CD14-positive monocyte (primary cell): ENCODE measurements around the gene PA2G4. TPM values are rescaled to one million over a fixed set of nuclear protein-coding genes. Genes with fewer than 3 reads are reported as not detected.

Experiments
- DNase-seq, 3 donors: peaks; one replicate each; pipeline ENCODE4 v3.0.0-alpha.2; 2011 to 2022
- H2AFZ ChIP-seq: 2 replicates; pipeline ENCODE4 v1.6.0; 2012; ENCODE audit warnings: mild to moderate bottlenecking, low read depth, low read length, inconsistent platforms; ENCODE audit not compliant: insufficient read depth, poor library complexity, severe bottlenecking
- H3K27ac ChIP-seq, 2 donors: 1 replicate in 1 of 2; 2 replicates in 1 of 2; pipeline ENCODE4 v1.5.1; 2012 to 2013; ENCODE audit warnings: low read length in 2 of 2, control low read depth in 1 of 2, inconsistent platforms in 1 of 2, low read depth in 1 of 2, mild to moderate bottlenecking in 1 of 2
- H3K27me3 ChIP-seq, 2 donors: one replicate each; pipeline versions ENCODE4 v1.6.0 to v1.6.1; 2011 to 2013; ENCODE audit warnings: low read length in 2 of 2; ENCODE audit not compliant: control insufficient read depth in 2 of 2, insufficient read depth in 2 of 2
- H3K36me3 ChIP-seq, 2 donors: replicated peaks in 1 of 2; 1 replicate in 1 of 2; 2 replicates in 1 of 2; pipeline versions ENCODE4 v1.5.1 to v1.6.1; 2012 to 2013; ENCODE audit warnings: low read length in 2 of 2, control low read depth in 1 of 2, inconsistent platforms in 1 of 2, mild to moderate bottlenecking in 1 of 2; ENCODE audit not compliant: insufficient read depth in 2 of 2, control insufficient read depth in 1 of 2
- H3K4me1 ChIP-seq, 2 donors: 1 replicate in 1 of 2; 2 replicates in 1 of 2; pipeline versions ENCODE4 v1.5.1 to v1.6.1; 2012 to 2013; ENCODE audit warnings: low read length in 2 of 2, control low read depth in 1 of 2, inconsistent platforms in 1 of 2, mild to moderate bottlenecking in 1 of 2, moderate library complexity in 1 of 2; ENCODE audit not compliant: insufficient read depth in 2 of 2, control insufficient read depth in 1 of 2
- H3K4me2 ChIP-seq: replicated peaks from 2 replicates; pipeline ENCODE3; 2012; ENCODE audit warnings: low read length, moderate library complexity, mild to moderate bottlenecking; ENCODE audit not compliant: poor library complexity, severe bottlenecking; ENCODE audit errors: extremely low read depth
- H3K4me3 ChIP-seq, 3 experiments: fragments of 200-600 bp in 1 of 3; sonication (generic) in 1 of 3; replicated peaks in 1 of 3; 1 replicate in 2 of 3; 2 replicates in 1 of 3; pipeline ENCODE4 v1.5.1; 2011 to 2013; ENCODE audit warnings: low read length in 3 of 3, mild to moderate bottlenecking in 3 of 3, control low read depth in 2 of 3, low read depth in 2 of 3, inconsistent platforms in 1 of 3, moderate library complexity in 1 of 3
- H3K79me2 ChIP-seq: 2 replicates; pipeline ENCODE4 v1.6.0; 2012; ENCODE audit warnings: mild to moderate bottlenecking, control low read depth, inconsistent platforms, low read length, moderate library complexity; ENCODE audit not compliant: insufficient read depth
- H3K9ac ChIP-seq: 2 replicates; pipeline ENCODE4 v1.6.0; 2017; ENCODE audit warnings: low read length, mild to moderate bottlenecking; ENCODE audit not compliant: insufficient read depth, poor library complexity, severe bottlenecking
- H3K9me3 ChIP-seq, 2 donors: replicated peaks in 1 of 2; 1 replicate in 1 of 2; 2 replicates in 1 of 2; pipeline versions ENCODE4 v1.5.1 to v1.6.1; 2012 to 2013; ENCODE audit warnings: low read length in 2 of 2, control low read depth in 1 of 2; ENCODE audit not compliant: control insufficient read depth in 1 of 2, insufficient read depth in 1 of 2
- H4K20me1 ChIP-seq: 2 replicates; pipeline ENCODE4 v1.6.0; 2012; ENCODE audit warnings: mild to moderate bottlenecking, low read length, control low read depth, moderate library complexity; ENCODE audit not compliant: insufficient read depth
- H3K27ac Mint-ChIP-seq, 7 donors: one replicate each; pipeline ENCODE4 v1.8.0; 2020; ENCODE audit warnings: mild to moderate bottlenecking in 7 of 7, mixed read lengths in 7 of 7, moderate library complexity in 6 of 7, inconsistent platforms in 2 of 7
- H3K27me3 Mint-ChIP-seq, 3 donors: one replicate each; pipeline ENCODE4 v1.8.0; 2021 to 2022; ENCODE audit warnings: low read depth in 3 of 3, mild to moderate bottlenecking in 3 of 3, mixed read lengths in 3 of 3, moderate library complexity in 3 of 3, inconsistent platforms in 1 of 3
- H3K36me3 Mint-ChIP-seq, 2 donors: one replicate each; pipeline ENCODE4 v1.8.0; 2020; ENCODE audit warnings: mixed read lengths in 2 of 2, inconsistent platforms in 1 of 2, mild to moderate bottlenecking in 1 of 2
- H3K4me1 Mint-ChIP-seq: one replicate; pipeline ENCODE4 v1.8.0; 2020; ENCODE audit warnings: mild to moderate bottlenecking, mixed read lengths
- H3K4me3 Mint-ChIP-seq, 2 donors: one replicate each; pipeline ENCODE4 v1.8.0; 2020; ENCODE audit warnings: mild to moderate bottlenecking in 2 of 2, mixed read lengths in 2 of 2, moderate library complexity in 1 of 2
- H3K9me3 Mint-ChIP-seq, 7 donors: one replicate each; pipeline ENCODE4 v1.8.0; 2020 to 2022; ENCODE audit warnings: mixed read lengths in 7 of 7, mild to moderate bottlenecking in 6 of 7, moderate library complexity in 6 of 7, inconsistent platforms in 2 of 7
- CTCF ChIP-seq: fragments of 200-600 bp; IDR thresholded peaks from one replicate; pipeline ENCODE4 v1.8.0; 2022; ENCODE audit warnings: antibody characterized with exemption, mild to moderate bottlenecking
- WGBS: methylation state at CpG from one replicate; pipeline ENCODE4 v1.1.5; 2013; ENCODE audit warnings: missing lambda C conversion rate; ENCODE audit not compliant: insufficient coverage; 5-methylcytosine and 5-hydroxymethylcytosine counted together
- intact Hi-C, 2 donors: fragments of 100-400 bp; cut with micrococcal nuclease; formaldehyde crosslinking; loops; one replicate each; pipeline versions ENCODE4 v1.15.0 to v1.15.1; 2023
- polyA plus RNA-seq, 3 donors: library from polyadenylated mRNA; depleted of rRNA in 1 of 3; unstranded in 2 of 3; stranded (reverse) in 1 of 3; fragments of 300-500 nt in 2 of 3; fragments of >200 nt in 1 of 3; fragmentation: Illumina TruSeq in 2 of 3; gene quantifications; 1 replicate in 2 of 3; 2 replicates in 1 of 3; pipeline ENCODE4 v1.2.3, GENCODE V29; 2012 to 2021

PA2G4 gene
- polyA plus RNA-seq, 3 donors, result 83.0 to 84.2 (median 83.0) TPM

- H3K27me3 ChIP-seq, result no peaks in the 10 kb centered on the region
- peaks cover 2% of the 10 kb centered on the region for H3K79me2 ChIP-seq
- peak overlapping the region; percentile 94 to 97 (median 97) for H3K27ac Mint-ChIP-seq
- H3K9me3 ChIP-seq, result no peaks in the 10 kb centered on the region
- peaks cover 0 to 4% (median 3%) of the 10 kb centered on the region in 3 donors for H3K27me3 Mint-ChIP-seq
- peak in 2 of 3 donors; percentile 29 to 34 for DNase-seq
- peak overlapping the region; percentile 85 to 91 for H3K4me3 Mint-ChIP-seq
- H3K36me3 ChIP-seq, result no peaks in the 10 kb centered on the region
- peak overlapping the region; percentile 87 for H3K9ac ChIP-seq
- H3K4me1 ChIP-seq, result peaks cover 29 to 33% of the 10 kb centered on the region in 2 donors
- peak overlapping the region; percentile 74 for H3K4me2 ChIP-seq
- WGBS, result 2% methylated on average over 8 of the region's 12 CpGs
- H3K36me3 Mint-ChIP-seq, result peaks cover 7 to 10% of the 10 kb centered on the region in 2 donors
- peak overlapping the region; percentile 86 to 90 for H3K27ac ChIP-seq
- peaks cover 30% of the 10 kb centered on the region for H3K4me1 Mint-ChIP-seq
- peak; percentile 77 for TF ChIP-seq CTCF
- H4K20me1 ChIP-seq, result no peaks in the 10 kb centered on the region
- intact Hi-C loops, result loop anchor here (2.0 to 5.0 kb wide), 2 partner anchors 23 to 34 kb away; partner anchors contain the start of genes ESYT1 (in 1 of the 2), RPL41 (in 1 of the 2) and ZC3H10 (in 1 of the 2)
- H2AFZ ChIP-seq, result peak overlapping the region; percentile 84
- H3K4me3 ChIP-seq, result peak overlapping the region; percentile 68 to 83 (median 68)
- no peaks in the 10 kb centered on the region for H3K9me3 Mint-ChIP-seq
Observed at GRCh38 chr12:56151672-56152131, 47.3 kb downstream of the PA2G4 start.

- peaks cover 7% of the 10 kb centered on the region for H3K79me2 ChIP-seq
- Mint-ChIP-seq H3K9me3 (no peaks in the 10 kb centered on the region), H3K27me3 (peaks cover 0 to 4% (median 3%) of the 10 kb centered on the region in 3 donors), H3K4me1 (peaks cover 32% of the 10 kb centered on the region), H3K4me3 (peak within 1 kb of the TSS; percentile 85 to 91), H3K36me3 (peaks cover 7 to 10% of the 10 kb centered on the region in 2 donors), H3K27ac (peak within 1 kb of the TSS; percentile 94 to 97 (median 97))
- peak within 1 kb of the TSS; percentile 87 for H3K9ac ChIP-seq
- 0% methylated on average over 23 of the region's 37 CpGs for WGBS
- peak within 1 kb of the TSS; percentile 74 for H3K4me2 ChIP-seq
- H3K4me1 ChIP-seq, result peaks cover 34 to 39% of the 10 kb centered on the region in 2 donors
- H3K27me3 ChIP-seq, result no peaks in the 10 kb centered on the region
- peak within 1 kb of the TSS; percentile 68 to 83 (median 68) for H3K4me3 ChIP-seq
- H4K20me1 ChIP-seq, result no peaks in the 10 kb centered on the region
- no peak for TF ChIP-seq CTCF
- peak within 1 kb of the TSS; percentile 86 to 90 for H3K27ac ChIP-seq
- H2AFZ ChIP-seq, result peak within 1 kb of the TSS; percentile 84
- no peaks in the 10 kb centered on the region for H3K36me3 ChIP-seq
- peak; percentile 90 to 93 (median 93) for DNase-seq
- no peaks in the 10 kb centered on the region for H3K9me3 ChIP-seq
- intact Hi-C loops, result loop anchor here in 1 of 2 donors (5.0 kb wide), 1 partner anchor 35 kb away; the partner anchor contains the start of genes RPL41 and ZC3H10
Observed at GRCh38 chr12:56152132-56152755, 47.9 kb downstream of the PA2G4 start, which contains the start of gene MYL6B. TSS of gene MYL6B (plus strand) at chr12:56152587. CDS start at chr12:56153919, 1,332 bp downstream.
